Measurements from ENCODE around the gene AQP12A.

DNA sequence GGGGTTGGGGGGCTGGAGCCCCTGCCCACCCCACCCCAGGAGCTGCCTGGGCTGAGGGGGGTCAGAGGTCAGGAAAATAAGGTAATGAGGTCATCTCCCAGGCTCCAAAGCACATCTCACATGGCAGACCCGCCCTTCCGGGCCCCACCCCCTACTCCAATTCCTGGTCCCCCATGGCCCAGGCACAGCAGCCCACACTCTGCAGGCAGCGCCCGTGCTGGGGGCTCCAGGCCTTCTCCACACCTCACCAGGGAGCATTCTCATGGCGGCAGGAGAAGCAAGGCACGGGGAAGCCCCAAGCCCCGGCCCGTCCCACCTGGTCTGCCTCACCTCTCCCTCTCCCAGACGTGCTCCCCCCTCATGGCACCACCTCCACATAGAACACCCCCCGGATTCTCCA is 43.8 kb downstream of the AQP12A start:
- TF ChIP-seq CTCF (IDR thresholded peaks at IDR 0.05) (no peak), POLR2A (IDR thresholded peaks at IDR 0.05) (no peak)

Measured in body of pancreas (tissue), 4 donors.